Skeletal muscle tissue (tissue), 4 donors: ENCODE results near the gene DYNC1LI1. TPM values are rescaled to one million over a fixed set of nuclear protein-coding genes. Genes with fewer than 3 reads are reported as not detected.
"Not testable (repeated sequence)": the region's sequence is repeated elsewhere in the genome, so short reads cannot be mapped to it uniquely, and the experiment has no call there.

Experiments used
- H3K27ac ChIP-seq: one replicate; pipeline ENCODE4 v1.7.0; 2013; ENCODE audit warnings: mild to moderate bottlenecking, low read depth, low read length, inconsistent platforms
- H3K27me3 ChIP-seq, 3 donors: one replicate each; pipeline ENCODE4 v1.7.0; 2013; ENCODE audit warnings: low read length in 3 of 3; ENCODE audit not compliant: control insufficient read depth in 3 of 3, insufficient read depth in 3 of 3
- H3K36me3 ChIP-seq, 3 donors: one replicate each; pipeline ENCODE4 v1.7.0; 2013; ENCODE audit warnings: low read length in 3 of 3; ENCODE audit not compliant: control insufficient read depth in 3 of 3, insufficient read depth in 3 of 3
- H3K4me1 ChIP-seq, 3 donors: one replicate each; pipeline ENCODE4 v1.7.0; 2013; ENCODE audit warnings: low read length in 3 of 3, mild to moderate bottlenecking in 3 of 3; ENCODE audit not compliant: control insufficient read depth in 3 of 3, insufficient read depth in 3 of 3
- H3K4me3 ChIP-seq, 3 donors: one replicate each; pipeline ENCODE4 v1.7.0; 2013; ENCODE audit warnings: low read length in 3 of 3
- H3K9ac ChIP-seq, 3 donors: one replicate each; pipeline ENCODE4 v1.7.0; 2013; ENCODE audit warnings: low read length in 3 of 3, mild to moderate bottlenecking in 3 of 3, moderate library complexity in 2 of 3, low read depth in 1 of 3
- H3K9me3 ChIP-seq, 3 donors: one replicate each; pipeline ENCODE4 v1.7.0; 2013; ENCODE audit warnings: low read length in 3 of 3; ENCODE audit not compliant: control insufficient read depth in 3 of 3
- total RNA-seq: library from RNA; depleted of rRNA; stranded (reverse); fragments of >200 nt; gene quantifications from one replicate; pipeline ENCODE4 v1.2.3, GENCODE V29; 2014
- donor health status: Osteomylitis.

Gene DYNC1LI1
- total RNA-seq, 1 donor from 2014 or later, result 25.6 TPM

DNA sequence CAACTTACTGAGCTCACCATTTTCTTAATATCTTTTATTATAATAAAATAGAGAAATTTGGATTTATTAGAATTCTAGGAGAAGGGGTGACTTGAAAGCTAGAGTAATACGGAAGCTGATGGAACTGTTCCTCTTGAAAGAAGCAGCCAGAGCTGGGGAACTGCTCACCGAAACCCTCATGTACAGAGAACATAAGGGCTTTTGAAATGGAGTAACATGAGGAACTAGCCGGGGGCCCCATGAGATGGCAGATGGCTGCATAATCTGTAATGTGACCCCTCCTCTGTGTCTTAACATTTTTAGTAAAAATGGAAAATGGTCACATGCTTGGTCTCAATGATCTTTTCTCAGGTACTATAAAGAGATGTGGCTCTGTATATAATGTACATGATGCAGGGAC is 15.7 kb upstream of the DYNC1LI1 start:
- Histone ChIP-seq H3K4me1 (peaks cover 0 to 3% (median 0%) of the 10 kb centered on the region in 3 donors), H3K9me3 (no peaks in the 10 kb centered on the region), H3K27me3 (no peaks in the 10 kb centered on the region), H3K27ac (no peak overlapping the region), H3K9ac (no peak overlapping the region), H3K4me3 (no peak overlapping the region), H3K36me3 (no peaks in the 10 kb centered on the region)

DNA sequence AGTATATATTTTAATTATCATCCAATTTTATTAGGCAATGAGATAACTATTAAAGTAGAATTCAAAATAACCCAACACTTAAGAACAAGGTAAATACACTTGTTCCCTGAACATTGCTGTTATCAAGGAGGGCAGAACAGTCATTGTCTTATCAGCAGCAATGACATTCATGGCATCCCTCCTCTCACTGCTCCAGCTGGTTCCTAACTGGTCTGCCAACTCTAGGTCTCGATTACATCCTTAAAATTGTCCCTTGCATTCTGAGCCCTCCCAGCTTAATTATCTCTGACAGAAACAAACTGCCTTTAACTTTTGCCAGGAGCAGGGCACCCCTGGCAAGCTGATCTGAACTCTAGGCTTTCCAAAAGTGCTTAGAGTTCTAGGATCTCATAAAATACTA is 14.0 kb upstream of the DYNC1LI1 start:
- H3K4me3 ChIP-seq, result no peak overlapping the region
- no peak overlapping the region for H3K9ac ChIP-seq
- H3K27ac ChIP-seq, result no peak overlapping the region
- no peaks in the 10 kb centered on the region for H3K9me3 ChIP-seq
- no peaks in the 10 kb centered on the region for H3K36me3 ChIP-seq
- no peaks in the 10 kb centered on the region for H3K27me3 ChIP-seq
- H3K4me1 ChIP-seq, result peaks cover 0 to 3% (median 0%) of the 10 kb centered on the region in 3 donors

DNA sequence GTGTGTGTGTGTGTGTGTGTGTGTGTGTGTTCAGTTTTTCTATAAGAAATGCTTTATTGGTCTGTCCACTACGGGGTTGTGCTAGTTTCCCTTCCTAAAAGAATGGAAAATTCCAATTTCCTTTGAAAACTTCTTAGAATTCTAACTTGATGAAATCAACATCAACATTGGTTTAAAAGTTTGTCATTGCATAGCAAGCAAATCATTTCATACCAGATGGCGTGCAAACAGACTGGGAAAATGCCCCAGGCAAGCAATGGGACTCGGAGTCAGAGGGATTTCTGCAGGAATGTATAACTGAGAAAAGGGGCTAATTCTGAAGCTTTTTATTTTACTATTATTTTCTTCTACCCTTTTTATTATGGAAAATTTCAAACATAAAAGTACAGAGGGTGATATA is 13.1 kb upstream of the DYNC1LI1 start:
- Histone ChIP-seq H3K4me1 (peaks cover 0 to 3% (median 0%) of the 10 kb centered on the region in 3 donors), H3K4me3 (no peak overlapping the region), H3K9me3 (no peaks in the 10 kb centered on the region), H3K27me3 (no peaks in the 10 kb centered on the region), H3K27ac (no peak overlapping the region), H3K9ac (no peak overlapping the region), H3K36me3 (no peaks in the 10 kb centered on the region)

DNA sequence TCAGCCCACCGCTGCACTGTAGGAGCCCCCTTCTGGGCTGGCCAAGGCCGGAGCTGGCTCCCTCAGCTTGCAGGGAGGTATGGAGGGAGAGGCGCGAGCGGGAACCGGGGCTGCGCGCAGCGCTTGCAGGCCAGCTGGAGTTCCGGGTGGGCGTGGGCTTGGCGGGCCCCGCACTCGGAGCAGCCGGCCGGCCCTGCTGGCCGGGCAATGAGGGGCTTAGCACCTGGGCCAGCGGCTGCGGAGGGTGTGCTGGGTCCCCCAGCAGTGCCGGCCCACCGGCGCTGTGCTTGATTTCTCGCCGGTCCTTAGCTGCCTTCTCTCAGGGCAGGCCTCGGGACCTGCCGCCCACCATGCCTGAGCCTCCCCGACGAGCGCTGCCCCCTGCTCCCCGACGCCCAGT is 8.0 kb upstream of the DYNC1LI1 start:
- not testable (repeated sequence) for H3K27ac ChIP-seq, H3K4me1 ChIP-seq, H3K9me3 ChIP-seq, H3K36me3 ChIP-seq, H3K4me3 ChIP-seq, H3K27me3 ChIP-seq, H3K9ac ChIP-seq

DNA sequence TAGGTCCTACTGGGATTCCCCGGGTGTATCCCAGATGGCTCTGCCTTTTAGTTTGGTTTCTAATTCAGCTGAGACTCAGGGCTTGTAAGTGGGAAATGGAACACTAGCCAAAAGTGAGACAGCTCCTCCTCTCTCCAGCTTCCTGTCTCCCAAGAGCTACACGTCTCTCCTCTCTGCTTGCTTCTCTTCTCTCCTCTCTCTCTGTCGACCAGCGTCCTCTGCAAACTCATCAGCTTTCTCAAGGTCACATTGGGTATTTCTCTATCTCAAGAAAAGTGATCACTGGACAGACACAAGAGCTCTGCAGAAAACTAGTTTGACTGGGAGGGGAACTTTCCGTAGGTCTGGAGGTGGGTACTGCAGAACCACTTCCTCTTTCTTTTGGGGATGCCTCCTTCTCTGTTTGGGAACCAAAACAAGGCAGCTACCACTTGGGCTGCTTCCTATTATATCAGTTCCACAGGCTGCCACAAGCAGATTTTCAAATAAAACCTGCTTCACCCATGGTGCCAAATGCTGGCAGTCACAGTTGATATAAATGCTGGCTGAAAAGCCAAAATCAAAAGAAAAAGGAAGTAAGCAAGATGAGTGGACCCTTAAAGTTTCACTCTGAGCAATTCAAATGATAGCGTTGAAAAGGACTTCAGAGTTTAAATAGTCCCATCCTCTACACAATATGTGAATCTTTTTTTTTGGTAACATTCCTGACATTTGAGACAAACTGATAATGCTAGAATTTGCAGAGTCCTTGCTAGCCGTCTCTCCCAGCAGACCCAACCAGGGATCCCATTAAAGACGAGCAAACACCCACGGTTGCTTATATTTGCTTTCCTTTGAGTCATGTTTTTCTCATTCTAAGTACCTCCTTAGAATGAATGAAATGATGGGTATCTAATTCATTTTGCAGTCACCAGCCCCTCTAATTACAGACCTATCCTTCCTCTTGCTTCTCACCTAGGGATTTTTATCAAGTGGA is 7.2 kb upstream of the DYNC1LI1 start:
- Histone ChIP-seq H3K9me3 (no peaks in the 10 kb centered on the region), H3K27me3 (no peaks in the 10 kb centered on the region), H3K4me1 (peaks cover 0 to 2% (median 2%) of the 10 kb centered on the region in 3 donors), H3K4me3 (peak overlapping the region in 2 of 3 donors; percentile 30 to 44), H3K9ac (no peak overlapping the region), H3K36me3 (no peaks in the 10 kb centered on the region), H3K27ac (no peak overlapping the region)

DNA sequence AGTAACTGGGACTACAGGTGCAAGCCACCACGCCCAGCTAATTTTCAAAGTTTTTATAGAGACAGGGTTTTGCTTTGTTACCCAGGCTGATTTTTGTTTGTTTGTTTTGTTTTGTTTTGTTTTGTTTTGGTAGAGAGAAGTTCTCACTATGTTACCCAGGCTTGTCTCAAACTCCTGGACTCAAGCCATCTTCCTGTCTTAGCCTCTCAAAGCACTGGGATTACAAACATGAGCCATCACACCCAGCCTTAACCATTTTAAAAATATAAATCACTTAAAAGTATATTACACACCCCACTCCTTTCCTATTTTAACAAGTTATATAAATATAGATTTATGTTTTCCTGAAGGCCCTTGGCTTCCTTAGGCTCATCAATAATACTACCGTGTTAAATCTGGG is 6.5 kb upstream of the DYNC1LI1 start:
- Histone ChIP-seq H3K4me1 (peaks cover 0 to 2% (median 2%) of the 10 kb centered on the region in 3 donors), H3K27me3 (no peaks in the 10 kb centered on the region), H3K27ac (no peak overlapping the region), H3K36me3 (no peaks in the 10 kb centered on the region), H3K9me3 (no peaks in the 10 kb centered on the region), H3K4me3 (peak overlapping the region in 1 of 3 donors; percentile 44), H3K9ac (no peak overlapping the region)

DNA sequence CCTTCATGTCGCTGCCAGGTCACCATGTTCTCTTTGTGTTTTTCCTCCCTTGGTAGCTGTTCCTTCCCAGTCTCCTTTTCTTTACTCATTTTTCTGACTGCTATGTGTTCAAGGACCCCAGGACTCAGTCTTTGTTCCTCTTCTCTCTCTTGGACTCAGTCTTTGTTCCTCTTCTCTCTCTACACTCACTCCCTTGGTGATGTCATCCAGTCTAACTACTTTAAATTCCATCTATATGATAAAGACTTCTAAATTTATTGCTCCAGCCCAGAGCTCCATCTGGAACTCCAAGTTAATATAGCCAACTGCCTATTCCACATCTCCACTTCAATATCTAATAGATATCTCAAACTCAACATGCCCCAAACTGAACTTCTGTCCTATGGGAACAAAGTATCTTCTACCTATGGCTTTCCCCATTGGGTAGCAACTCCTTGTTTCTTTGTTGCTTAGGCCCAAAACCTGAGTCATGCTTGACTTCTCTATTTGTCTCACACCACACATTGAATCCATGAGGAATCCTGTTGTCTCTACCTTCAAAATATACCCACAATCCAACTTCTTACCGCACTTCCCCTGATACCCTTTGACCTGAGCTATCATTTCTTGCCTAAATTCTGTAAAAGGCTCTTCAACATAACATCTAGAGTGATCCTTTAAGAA is 4.9 kb upstream of the DYNC1LI1 start:
- H3K4me1 ChIP-seq, result peaks cover 5 to 10% (median 6%) of the 10 kb centered on the region in 3 donors
- no peak overlapping the region for H3K9ac ChIP-seq
- H3K9me3 ChIP-seq, result no peaks in the 10 kb centered on the region
- no peak overlapping the region for H3K27ac ChIP-seq
- no peak overlapping the region for H3K4me3 ChIP-seq
- H3K27me3 ChIP-seq, result no peaks in the 10 kb centered on the region
- no peaks in the 10 kb centered on the region for H3K36me3 ChIP-seq

DNA sequence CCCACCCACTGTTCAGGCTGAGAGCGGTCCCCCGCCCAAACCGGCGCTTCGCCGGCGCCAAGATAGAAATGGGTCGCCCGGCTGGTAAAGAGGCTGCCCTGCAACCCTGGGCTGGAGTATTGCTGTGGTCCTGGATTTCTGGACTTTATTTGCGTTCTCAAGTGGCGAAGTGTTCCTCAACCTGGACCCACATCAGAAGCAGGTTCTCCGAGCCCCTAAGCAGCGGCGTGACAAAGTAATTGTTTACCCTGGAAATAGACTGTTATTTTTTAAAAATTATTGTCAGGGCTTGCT is 481 bp upstream of the DYNC1LI1 start:
- no peaks in the 10 kb centered on the region for H3K9me3 ChIP-seq
- H3K4me1 ChIP-seq, result peaks cover 4 to 14% (median 11%) of the 10 kb centered on the region in 3 donors
- no peaks in the 10 kb centered on the region for H3K36me3 ChIP-seq
- peak overlapping the region; percentile 95 for H3K27ac ChIP-seq
- H3K4me3 ChIP-seq, result peak overlapping the region; percentile 90 to 94 (median 91)
- H3K9ac ChIP-seq, result peak overlapping the region; percentile 86 to 95 (median 87)
- H3K27me3 ChIP-seq, result no peaks in the 10 kb centered on the region

DNA sequence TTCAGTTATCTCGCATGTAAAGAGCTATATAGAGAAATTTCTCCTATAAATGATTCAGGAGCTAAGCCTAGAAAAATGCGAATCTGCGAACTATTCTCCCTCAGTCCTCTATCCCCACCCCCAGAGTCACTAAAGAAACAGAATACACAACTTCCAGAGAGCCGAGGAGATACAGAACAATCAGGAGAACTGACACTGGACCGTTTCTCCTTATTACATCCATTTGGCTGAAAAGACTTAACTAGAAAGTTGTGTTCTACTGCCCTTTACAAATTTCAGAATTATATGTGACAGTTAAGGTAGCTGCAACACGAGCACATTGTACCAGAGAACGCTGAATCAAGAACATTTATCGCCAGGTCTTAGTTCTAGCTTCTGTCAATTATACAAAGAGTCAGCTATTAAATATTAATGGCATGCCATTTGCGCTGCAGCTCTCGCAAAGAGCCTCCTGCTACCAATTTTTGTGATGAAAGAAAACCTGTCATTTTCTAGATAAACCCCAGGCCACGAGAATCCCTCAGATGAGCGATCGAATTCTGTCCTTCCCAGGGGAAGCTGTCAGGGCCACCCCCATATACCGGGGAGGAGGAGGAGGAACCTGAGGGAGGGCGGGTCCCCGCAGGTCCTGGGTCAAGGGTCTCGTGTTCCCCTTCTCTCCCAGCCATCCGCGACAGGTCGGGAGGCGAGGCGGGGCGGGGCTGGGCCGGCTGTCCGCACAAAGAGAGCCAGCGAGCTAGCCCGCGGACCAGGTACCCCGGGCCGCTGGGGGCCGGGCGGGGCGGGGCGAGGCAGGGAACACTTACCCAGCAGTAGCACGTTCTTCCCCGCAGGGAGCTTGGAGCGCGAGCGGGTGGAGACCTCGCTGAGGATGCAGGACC is 878 bp downstream of the DYNC1LI1 start:
- peaks cover 4 to 14% (median 11%) of the 10 kb centered on the region in 3 donors for H3K4me1 ChIP-seq
- H3K27me3 ChIP-seq, result no peaks in the 10 kb centered on the region
- no peaks in the 10 kb centered on the region for H3K9me3 ChIP-seq
- peak overlapping the region; percentile 91 to 95 (median 93) for H3K9ac ChIP-seq
- H3K36me3 ChIP-seq, result peaks cover 0 to 4% (median 3%) of the 10 kb centered on the region in 3 donors
- H3K4me3 ChIP-seq, result peak overlapping the region; percentile 90 to 94 (median 91)
- peak overlapping the region; percentile 95 for H3K27ac ChIP-seq
